NK-92 treated with Interleukin-12 subunit alpha and Interleukin-12 subunit beta, amount 100 ng/mL, for 24 hours (cell line): ENCODE data around the gene DUSP16.
"Not testable (repeated sequence)": the region's sequence is repeated elsewhere in the genome, so short reads cannot be mapped to it uniquely, and the experiment has no call there.

Experiments
- DNase-seq: peaks from one replicate; lab custom pipeline; 2025; lab: John Stamatoyannopoulos, UW

DUSP16 gene

GRCh38 chr12:12546314-12546772, 16.3 kb downstream of the DUSP16 start:
- DNase-seq, result no peak

GRCh38 chr12:12543959-12544358, 18.7 kb downstream of the DUSP16 start:
- DNase-seq, result no peak

GRCh38 chr12:12542964-12543363, 19.7 kb downstream of the DUSP16 start:
- DNase-seq, result no peak

GRCh38 chr12:12542286-12542685, 20.4 kb downstream of the DUSP16 start:
- DNase-seq, result no peak

- DNase-seq, result no peak
Observed at GRCh38 chr12:12541782-12542181, 20.9 kb downstream of the DUSP16 start.

GRCh38 chr12:12540261-12541013, 22.2 kb downstream of the DUSP16 start:
- DNase-seq, result no peak

GRCh38 chr12:12539028-12539810, 23.4 kb downstream of the DUSP16 start:
- no peak for DNase-seq

- no peak for DNase-seq
Observed at GRCh38 chr12:12538535-12538934, 24.1 kb downstream of the DUSP16 start.

- no peak for DNase-seq
Observed at GRCh38 chr12:12537421-12537820, 25.2 kb downstream of the DUSP16 start.

- DNase-seq, result no peak
Observed at GRCh38 chr12:12534975-12535374, 27.7 kb downstream of the DUSP16 start.

GRCh38 chr12:12534166-12534866, 28.3 kb downstream of the DUSP16 start:
- DNase-seq, result no peak

GRCh38 chr12:12533238-12533829, 29.3 kb downstream of the DUSP16 start:
- no peak for DNase-seq

GRCh38 chr12:12531194-12531593, 31.5 kb downstream of the DUSP16 start:
- DNase-seq, result no peak

- DNase-seq, result no peak
Observed at GRCh38 chr12:12529783-12530421, 32.8 kb downstream of the DUSP16 start.

- no peak for DNase-seq
Observed at GRCh38 chr12:12528361-12529270, 34.0 kb downstream of the DUSP16 start.

GRCh38 chr12:12527820-12528296, 34.8 kb downstream of the DUSP16 start:
- DNase-seq, result no peak

GRCh38 chr12:12524128-12524527, 38.5 kb downstream of the DUSP16 start:
- DNase-seq, result no peak

- DNase-seq, result no peak
Observed at GRCh38 chr12:12523229-12523628, 39.4 kb downstream of the DUSP16 start.

GRCh38 chr12:12522657-12523056, 40.0 kb downstream of the DUSP16 start:
- not testable (repeated sequence) for DNase-seq

- DNase-seq, result no peak
Observed at GRCh38 chr12:12521888-12522287, 40.8 kb downstream of the DUSP16 start.
